GM21737 (cell line): Measurements from ENCODE around the gene TEDC2.

Source experiments
- ATAC-seq: cut with Tn5 transposase; IDR thresholded peaks from one replicate; pipeline ENCODE4 v1.9.1; 2021; ENCODE audit warnings: mild to moderate bottlenecking, moderate library complexity; ENCODE audit not compliant: unreplicated experiment

TEDC2 gene

GRCh38 chr16:2464333-2464732 is 4.4 kb downstream of the TEDC2 start:
- no peak for ATAC-seq

- no peak for ATAC-seq
Measured at GRCh38 chr16:2465653-2466415, 5.9 kb downstream of the TEDC2 start.

- ATAC-seq = no peak
Measured at GRCh38 chr16:2466667-2467527, 7.0 kb downstream of the TEDC2 start.

GRCh38 chr16:2467528-2468232 is 7.8 kb downstream of the TEDC2 start:
- ATAC-seq = no peak

- ATAC-seq = no peak
Measured at GRCh38 chr16:2468233-2468724, 8.4 kb downstream of the TEDC2 start.

- no peak for ATAC-seq
Measured at GRCh38 chr16:2468725-2469398, 9.0 kb downstream of the TEDC2 start.

- ATAC-seq = no peak
Measured at GRCh38 chr16:2469399-2470233, 9.7 kb downstream of the TEDC2 start.

GRCh38 chr16:2470234-2470601 is 10.3 kb downstream of the TEDC2 start:
- ATAC-seq = no peak

GRCh38 chr16:2470603-2471015 is 10.7 kb downstream of the TEDC2 start:
- no peak for ATAC-seq

GRCh38 chr16:2471016-2471652 is 11.2 kb downstream of the TEDC2 start, which contains the start of gene NTN3:
Gene NTN3 (plus strand): TSS chr16:2471297. CDS start chr16:2471702, 405 bp downstream.
- no peak for ATAC-seq

GRCh38 chr16:2471653-2472487 is 12.0 kb downstream of the TEDC2 start:
- no peak for ATAC-seq

GRCh38 chr16:2472488-2472864 is 12.6 kb downstream of the TEDC2 start:
- ATAC-seq = no peak

GRCh38 chr16:2472885-2473445 is 13.1 kb downstream of the TEDC2 start:
- no peak for ATAC-seq

GRCh38 chr16:2473446-2473926 is 13.6 kb downstream of the TEDC2 start:
- peak; percentile 3 for ATAC-seq

- peak; percentile 33 for ATAC-seq
Measured at GRCh38 chr16:2473999-2474876, 14.3 kb downstream of the TEDC2 start.

- ATAC-seq = peak; percentile 51
Measured at GRCh38 chr16:2474877-2475412, 15.0 kb downstream of the TEDC2 start, which contains the start of gene TBC1D24. Gene TBC1D24 (plus strand): TSS chr16:2475127. CDS start chr16:2496149, 21,022 bp downstream.
